ENCODE measurements around the gene CSMD2. TPM values are rescaled to one million over a fixed set of nuclear protein-coding genes. Genes with fewer than 3 reads are reported as not detected.

The CSMD2 gene
- total and polyA plus RNA-seq, 2 of the 4 experiments (the other 2 are of a cell fraction), result under 0.01 to 0.36 TPM

- no peak overlapping the region for H3K9ac ChIP-seq (ENCODE audit: low read depth, low read length)
- POLR2A ChIA-PET (ENCODE audit: unreplicated experiment), result no interaction called here
- no peak overlapping the region for H3K4ac ChIP-seq (ENCODE audit: low read depth, low read length)
- no peak overlapping the region for H4K8ac ChIP-seq (ENCODE audit: low read depth in 2 of 2, low read length in 2 of 2)
- H3K56ac ChIP-seq (ENCODE audit: extremely low read depth, insufficient read depth, low read length), result no peak overlapping the region
- no TSS peak for BruUV-seq (replicated peaks)
- no peak overlapping the region for H3K23ac ChIP-seq (ENCODE audit: low read depth, low read length)
- no peak overlapping the region for H3K18ac ChIP-seq (ENCODE audit: low read depth, low read length)
- DNase-seq, result no peak
- no peak overlapping the region for H2AK5ac ChIP-seq (ENCODE audit: low read depth, low read length)
- no peak overlapping the region for H3K27ac ChIP-seq (ENCODE audit: insufficient read depth, low read length)
- H3K4me2 ChIP-seq (ENCODE audit: low read depth, low read length), result no peak overlapping the region
- no peaks in the 10 kb centered on the region for H3K36me3 ChIP-seq (ENCODE audit: control insufficient read depth, insufficient read depth, low read length)
- H2AFZ ChIP-seq (replicated peaks; ENCODE audit: low read length, poor library complexity), result no peak overlapping the region
- no peak for TF ChIP-seq CEBPB (IDR thresholded peaks at IDR 0.05; ENCODE audit: low read depth, low read length)
- CTCF ChIA-PET, result no interaction called here
- H3K9me3 ChIP-seq (ENCODE audit: control insufficient read depth, insufficient read depth, low read length), result no peaks in the 10 kb centered on the region
- no CpG with 5 or more reads among the region's 1 CpG for WGBS, 2 experiments (ENCODE audit: extremely low coverage in 2 of 2, insufficient read length in 1 of 2)
- H3K4me3 ChIP-seq (ENCODE audit: insufficient read depth, low read depth, low read length), result no peak overlapping the region
- intact Hi-C loops (cut with micrococcal nuclease) (no loop called here), in situ Hi-C loops (cut with MboI; ENCODE audit: low sequenced_read_pairs) (no loop called here), dilution Hi-C loops (cut with HindIII; ENCODE audit: low sequenced_read_pairs, unreplicated experiment) (no loop called here)
- H2BK15ac ChIP-seq (ENCODE audit: low read depth, low read length), result no peak overlapping the region
- H4K5ac ChIP-seq (ENCODE audit: low read depth, low read length), result no peak overlapping the region
- H2BK120ac ChIP-seq (ENCODE audit: low read depth, low read length), result no peak overlapping the region
- H4K91ac ChIP-seq (ENCODE audit: insufficient read depth, low read depth, low read length), result no peak overlapping the region
- H3K4me1 ChIP-seq (ENCODE audit: control insufficient read depth, insufficient read depth, low read length), result no peaks in the 10 kb centered on the region
- no peak for ATAC-seq (ENCODE audit: low read depth)
- H3K14ac ChIP-seq (replicated peaks; ENCODE audit: low read depth, low read length), result no peak overlapping the region
- H3K9me1 ChIP-seq (ENCODE audit: insufficient read depth, low read length), result no peaks in the 10 kb centered on the region
- no peaks in the 10 kb centered on the region for H3K79me1 ChIP-seq (ENCODE audit: low read depth in 1 of 2, low read length in 2 of 2)
- H3K27me3 ChIP-seq (ENCODE audit: control insufficient read depth, insufficient read depth, low read length), result no peaks in the 10 kb centered on the region; the same call in 1 of the 2 replicates
- H4K20me1 ChIP-seq (ENCODE audit: insufficient read depth, low read length), result no peaks in the 10 kb centered on the region
- no peak overlapping the region for H2BK20ac ChIP-seq (ENCODE audit: low read depth, low read length)
- H2BK5ac ChIP-seq (ENCODE audit: low read depth, low read length, poor library complexity, severe bottlenecking), result no peak overlapping the region
- H2AK9ac ChIP-seq (replicated peaks; ENCODE audit: low read depth, low read length, poor library complexity), result no peak overlapping the region
These were observed 635.1 kb downstream of the CSMD2 start for GRCh38 chr1:33529957-33530356.
